Tibial artery (tissue), 4 donors: ENCODE results near the gene GAB1.

Experiments used
- DNase-seq, 2 donors: peaks; one replicate each; pipeline ENCODE4 v3.0.0-alpha.2; 2019
- H3K27ac ChIP-seq, 2 donors: fragments of 200-600 bp; sonication (generic) in 1 of 2; 1 replicate in 1 of 2; 2 replicates in 1 of 2; pipeline ENCODE4 v1.5.1; 2018 to 2019; ENCODE audit warnings: mild to moderate bottlenecking in 1 of 2
- H3K27me3 ChIP-seq, 2 donors: fragments of 200-600 bp; sonication (generic) in 1 of 2; one replicate each; pipeline versions ENCODE4 v1.5.1 to v1.6.0; 2016 to 2019
- H3K36me3 ChIP-seq, 3 donors: fragments of 200-600 bp; sonication (generic) in 2 of 3; one replicate each; pipeline ENCODE4 v1.5.1; 2016 to 2019; ENCODE audit warnings: mild to moderate bottlenecking in 2 of 3
- H3K4me1 ChIP-seq, 4 donors: fragments of 200-600 bp; sonication (generic) in 2 of 4; 1 replicate in 3 of 4; 2 replicates in 1 of 4; pipeline ENCODE4 v1.5.1; 2016 to 2019
- H3K4me3 ChIP-seq, 2 donors: fragments of 200-600 bp; sonication (generic) in 1 of 2; 1 replicate in 1 of 2; 2 replicates in 1 of 2; pipeline ENCODE4 v1.5.1; 2018 to 2019; ENCODE audit warnings: mild to moderate bottlenecking in 2 of 2
- H3K9me3 ChIP-seq, 3 donors: fragments of 200-600 bp; sonication (generic) in 1 of 3; one replicate each; pipeline ENCODE4 v1.5.1; 2016 to 2019
- intact Hi-C: fragments of 100-400 bp; cut with DNase I; formaldehyde crosslinking; loops from one replicate; pipeline ENCODE4 v1.15.0; 2023; ENCODE audit warnings: low total_unique reads
- TF ChIP-seq, protein P1 (sequence below), 2 experiments: fragments of 200-600 bp in 1 of 2; fragments of 450-650 bp in 1 of 2; IDR thresholded peaks; one replicate each; pipeline ENCODE4 v1.5.1; 2017 to 2019; ENCODE audit warnings: antibody characterized with exemption in 2 of 2, mild to moderate bottlenecking in 1 of 2, moderate library complexity in 1 of 2

GAB1 gene

GRCh38 chr4:143514169-143514495 lies 177.5 kb downstream of the GAB1 start:
- Histone ChIP-seq H3K4me1 (peaks cover 0 to 47% (median 11%) of the 10 kb centered on the region in 4 donors), H3K27me3 (no peaks in the 10 kb centered on the region), H3K4me3 (peak overlapping the region; percentile 80 to 92), H3K27ac (peak overlapping the region; percentile 97 to 98), H3K9me3 (no peaks in the 10 kb centered on the region), H3K36me3 (peaks cover 8 to 18% (median 10%) of the 10 kb centered on the region in 3 donors)
- DNase-seq = no peak
- intact Hi-C loops = no loop called here
- TF ChIP-seq, protein P1, sequence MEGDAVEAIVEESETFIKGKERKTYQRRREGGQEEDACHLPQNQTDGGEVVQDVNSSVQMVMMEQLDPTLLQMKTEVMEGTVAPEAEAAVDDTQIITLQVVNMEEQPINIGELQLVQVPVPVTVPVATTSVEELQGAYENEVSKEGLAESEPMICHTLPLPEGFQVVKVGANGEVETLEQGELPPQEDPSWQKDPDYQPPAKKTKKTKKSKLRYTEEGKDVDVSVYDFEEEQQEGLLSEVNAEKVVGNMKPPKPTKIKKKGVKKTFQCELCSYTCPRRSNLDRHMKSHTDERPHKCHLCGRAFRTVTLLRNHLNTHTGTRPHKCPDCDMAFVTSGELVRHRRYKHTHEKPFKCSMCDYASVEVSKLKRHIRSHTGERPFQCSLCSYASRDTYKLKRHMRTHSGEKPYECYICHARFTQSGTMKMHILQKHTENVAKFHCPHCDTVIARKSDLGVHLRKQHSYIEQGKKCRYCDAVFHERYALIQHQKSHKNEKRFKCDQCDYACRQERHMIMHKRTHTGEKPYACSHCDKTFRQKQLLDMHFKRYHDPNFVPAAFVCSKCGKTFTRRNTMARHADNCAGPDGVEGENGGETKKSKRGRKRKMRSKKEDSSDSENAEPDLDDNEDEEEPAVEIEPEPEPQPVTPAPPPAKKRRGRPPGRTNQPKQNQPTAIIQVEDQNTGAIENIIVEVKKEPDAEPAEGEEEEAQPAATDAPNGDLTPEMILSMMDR (IDR thresholded peaks at IDR 0.05) = no peak

GRCh38 chr4:143514497-143514896 lies 177.8 kb downstream of the GAB1 start:
- no peaks in the 10 kb centered on the region for H3K27me3 ChIP-seq
- DNase-seq = peak; percentile 48 to 72
- peaks cover 10 to 19% (median 11%) of the 10 kb centered on the region in 3 donors for H3K36me3 ChIP-seq
- H3K4me3 ChIP-seq = peak overlapping the region; percentile 80 to 92
- intact Hi-C loops = no loop called here
- TF ChIP-seq, protein P1 (IDR thresholded peaks at IDR 0.05) = no peak
- no peaks in the 10 kb centered on the region for H3K9me3 ChIP-seq
- H3K27ac ChIP-seq = peak overlapping the region; percentile 97 to 98
- peaks cover 0 to 51% (median 14%) of the 10 kb centered on the region in 4 donors for H3K4me1 ChIP-seq

- TF ChIP-seq, protein P1 (IDR thresholded peaks at IDR 0.05) = no peak
- peaks cover 10 to 19% (median 15%) of the 10 kb centered on the region in 3 donors for H3K36me3 ChIP-seq
- H3K9me3 ChIP-seq = no peaks in the 10 kb centered on the region
- H3K27me3 ChIP-seq = no peaks in the 10 kb centered on the region
- DNase-seq = no peak
- peaks cover 0 to 55% (median 17%) of the 10 kb centered on the region in 4 donors for H3K4me1 ChIP-seq
- peak overlapping the region; percentile 80 to 92 for H3K4me3 ChIP-seq
- peak overlapping the region; percentile 97 to 98 for H3K27ac ChIP-seq
- intact Hi-C loops = no loop called here
Observed at GRCh38 chr4:143514901-143515300, 178.2 kb downstream of the GAB1 start.

DNA sequence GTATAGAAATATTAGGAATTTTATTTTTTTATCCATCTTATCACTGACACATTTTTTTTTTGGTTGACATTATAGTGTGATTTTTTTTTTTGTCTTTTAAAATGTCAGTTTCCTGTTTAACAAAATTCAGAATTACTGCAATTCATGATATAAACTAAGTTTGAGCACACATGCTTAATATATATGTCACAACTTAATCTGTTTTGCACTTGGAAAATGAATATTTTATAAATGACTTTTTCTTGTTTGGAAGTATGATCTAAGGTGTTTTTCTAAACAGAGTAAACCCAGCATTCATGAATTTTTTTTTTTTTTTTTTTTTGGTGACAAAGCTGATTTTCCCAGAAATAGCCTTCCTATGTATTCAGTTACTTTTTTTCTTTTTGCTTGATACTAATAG lies 179.2 kb downstream of the GAB1 start:
- Histone ChIP-seq H3K27me3 (no peaks in the 10 kb centered on the region), H3K27ac (peak overlapping the region in 1 of 2 donors; percentile 97), H3K4me1 (peaks cover 0 to 62% (median 18%) of the 10 kb centered on the region in 4 donors), H3K9me3 (no peaks in the 10 kb centered on the region), H3K36me3 (peaks cover 10 to 20% (median 19%) of the 10 kb centered on the region in 3 donors), H3K4me3 (peak overlapping the region; percentile 80 to 92)
- TF ChIP-seq, protein P1 (IDR thresholded peaks at IDR 0.05) = no peak
- intact Hi-C loops = no loop called here
- DNase-seq = no peak

DNA sequence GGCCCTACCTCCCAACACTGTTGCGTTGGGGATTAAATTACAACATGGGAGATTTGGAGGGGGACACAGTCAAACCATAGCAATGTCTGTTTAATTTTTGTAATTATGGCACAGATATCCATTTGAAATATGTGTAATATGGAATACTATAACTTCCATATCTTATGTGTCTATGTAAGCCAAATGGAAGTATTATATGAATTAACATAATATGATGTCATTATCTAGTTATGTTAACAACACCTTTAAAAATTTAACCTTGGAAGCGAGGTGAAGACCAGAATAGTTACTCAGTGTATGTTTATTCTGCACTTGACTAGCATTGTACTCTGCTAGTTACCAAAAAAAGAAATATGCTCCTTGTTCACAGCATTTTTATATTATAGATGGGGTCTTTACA lies 181.1 kb downstream of the GAB1 start:
- intact Hi-C loops = no loop called here
- Histone ChIP-seq H3K27me3 (no peaks in the 10 kb centered on the region), H3K9me3 (no peaks in the 10 kb centered on the region), H3K27ac (no peak overlapping the region), H3K4me3 (no peak overlapping the region), H3K4me1 (peaks cover 0 to 60% (median 17%) of the 10 kb centered on the region in 4 donors), H3K36me3 (peaks cover 23 to 37% (median 36%) of the 10 kb centered on the region in 3 donors)
- DNase-seq = no peak
- TF ChIP-seq, protein P1 (IDR thresholded peaks at IDR 0.05) = no peak
